Esophagus squamous epithelium (tissue), 5 donors: Measurements from ENCODE around the gene ANTXR1. TPM values are rescaled to one million over a fixed set of nuclear protein-coding genes. Genes with fewer than 3 reads are reported as not detected.
"Not testable (repeated sequence)": the region's sequence is repeated elsewhere in the genome, so short reads cannot be mapped to it uniquely, and the experiment has no call there.

Source experiments
- DNase-seq: peaks from one replicate; lab custom pipeline; 2025; lab: John Stamatoyannopoulos, UW
- H3K27ac ChIP-seq, 4 donors: fragments of 200-600 bp; sonication (generic); one replicate each; pipeline ENCODE4 v1.5.1; 2016 to 2019; ENCODE audit warnings: mild to moderate bottlenecking in 1 of 4
- H3K27me3 ChIP-seq, 4 donors: fragments of 200-600 bp; sonication (generic); 1 replicate in 3 of 4; 2 replicates in 1 of 4; pipeline versions ENCODE4 v1.5.1 to v1.6.0; 2017 to 2021; ENCODE audit warnings: antibody characterized with exemption in 1 of 4
- H3K36me3 ChIP-seq, 3 donors: fragments of 200-600 bp; sonication (generic); one replicate each; pipeline ENCODE4 v1.5.1; 2016 to 2019
- H3K4me1 ChIP-seq, 3 donors: fragments of 200-600 bp; sonication (generic); one replicate each; pipeline ENCODE4 v1.5.1; 2017 to 2019
- H3K4me3 ChIP-seq, 4 donors: fragments of 200-600 bp; sonication (generic); 1 replicate in 3 of 4; 2 replicates in 1 of 4; pipeline ENCODE4 v1.5.1; 2016 to 2019; ENCODE audit warnings: mild to moderate bottlenecking in 2 of 4, moderate library complexity in 1 of 4
- H3K9me3 ChIP-seq, 3 donors: fragments of 200-600 bp; sonication (generic); one replicate each; pipeline ENCODE4 v1.5.1; 2016 to 2019
- POLR2A ChIP-seq, 4 donors: fragments of 450-650 bp; IDR thresholded peaks; one replicate each; pipeline ENCODE4 v1.6.1; 2017; ENCODE audit warnings: antibody characterized with exemption in 4 of 4, mild to moderate bottlenecking in 4 of 4, moderate library complexity in 3 of 4
- WGBS, 2 donors: methylation state at CpG; one replicate each; pipeline ENCODE4 v1.1.5; 2018; 5-methylcytosine and 5-hydroxymethylcytosine counted together
- intact Hi-C: fragments of 100-400 bp; cut with DNase I; formaldehyde crosslinking; loops from one replicate; pipeline ENCODE4 v1.15.0; 2022
- total RNA-seq, 4 donors: library from RNA; depleted of rRNA; stranded (reverse); fragments of >200 nt; gene quantifications; one replicate each; pipeline ENCODE4 v1.1.0, GENCODE V29; 2016
- TF ChIP-seq, protein P1 (sequence below), 6 experiments: fragments of 450-650 bp in 4 of 6; fragments of 200-600 bp in 2 of 6; sonication (generic) in 2 of 6; IDR thresholded peaks; one replicate each; pipeline ENCODE4 v1.5.1; 2016 to 2019; ENCODE audit warnings: antibody characterized with exemption in 6 of 6, mild to moderate bottlenecking in 4 of 6, moderate library complexity in 4 of 6
- donor health status: DM: yes; HTN: yes; CAD: no.

The ANTXR1 gene
- total RNA-seq, 4 donors from 2014 or later = 7.8 to 50.9 (median 17.3) TPM

DNA sequence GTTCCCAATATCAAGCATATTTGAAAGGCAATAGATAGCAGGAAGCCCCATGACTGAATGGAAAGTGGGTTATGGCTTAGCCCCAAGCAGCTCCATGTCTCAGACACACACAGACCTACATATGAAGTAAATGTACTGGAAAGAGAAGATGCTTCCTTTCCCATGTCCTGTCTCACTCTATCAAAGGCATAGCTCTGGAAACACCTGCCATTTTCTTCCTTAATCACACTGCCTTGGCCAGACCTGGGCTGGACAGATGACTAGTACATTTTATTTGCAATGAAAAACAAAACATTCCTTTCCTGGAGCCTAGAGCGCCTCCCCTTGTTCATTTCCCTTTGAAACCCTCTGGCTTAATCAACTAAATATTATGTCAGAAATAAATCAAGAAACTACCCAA, 160.7 kb downstream of the ANTXR1 start:
- peak overlapping the region in 2 of 4 donors; percentile 40 to 78 for H3K27ac ChIP-seq
- 72 to 87% methylated on average over 1 of the region's 1 CpG for whole genome bisulfite sequencing, 2 donors
- no peak overlapping the region for H3K4me3 ChIP-seq
- no peaks in the 10 kb centered on the region for H3K36me3 ChIP-seq
- H3K4me1 ChIP-seq = peaks cover 26 to 69% (median 41%) of the 10 kb centered on the region in 3 donors
- no peak for DNase-seq
- no peak for TF ChIP-seq POLR2A (IDR thresholded peaks at IDR 0.05)
- TF ChIP-seq, protein P1, sequence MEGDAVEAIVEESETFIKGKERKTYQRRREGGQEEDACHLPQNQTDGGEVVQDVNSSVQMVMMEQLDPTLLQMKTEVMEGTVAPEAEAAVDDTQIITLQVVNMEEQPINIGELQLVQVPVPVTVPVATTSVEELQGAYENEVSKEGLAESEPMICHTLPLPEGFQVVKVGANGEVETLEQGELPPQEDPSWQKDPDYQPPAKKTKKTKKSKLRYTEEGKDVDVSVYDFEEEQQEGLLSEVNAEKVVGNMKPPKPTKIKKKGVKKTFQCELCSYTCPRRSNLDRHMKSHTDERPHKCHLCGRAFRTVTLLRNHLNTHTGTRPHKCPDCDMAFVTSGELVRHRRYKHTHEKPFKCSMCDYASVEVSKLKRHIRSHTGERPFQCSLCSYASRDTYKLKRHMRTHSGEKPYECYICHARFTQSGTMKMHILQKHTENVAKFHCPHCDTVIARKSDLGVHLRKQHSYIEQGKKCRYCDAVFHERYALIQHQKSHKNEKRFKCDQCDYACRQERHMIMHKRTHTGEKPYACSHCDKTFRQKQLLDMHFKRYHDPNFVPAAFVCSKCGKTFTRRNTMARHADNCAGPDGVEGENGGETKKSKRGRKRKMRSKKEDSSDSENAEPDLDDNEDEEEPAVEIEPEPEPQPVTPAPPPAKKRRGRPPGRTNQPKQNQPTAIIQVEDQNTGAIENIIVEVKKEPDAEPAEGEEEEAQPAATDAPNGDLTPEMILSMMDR (IDR thresholded peaks at IDR 0.05) = no peak
- no peaks in the 10 kb centered on the region for H3K27me3 ChIP-seq
- no peaks in the 10 kb centered on the region for H3K9me3 ChIP-seq
- intact Hi-C loops = no loop called here

GRCh38 chr2:69174211-69174610, 161.2 kb downstream of the ANTXR1 start:
- peaks cover 26 to 69% (median 42%) of the 10 kb centered on the region in 3 donors for H3K4me1 ChIP-seq
- H3K9me3 ChIP-seq, intact Hi-C loops, H3K27me3 ChIP-seq, DNase-seq, H3K36me3 ChIP-seq, H3K4me3 ChIP-seq: not testable (repeated sequence)
- H3K27ac ChIP-seq = peak overlapping the region in 2 of 4 donors; percentile 40 to 78
- 85 to 100% methylated on average over 5 of the region's 5 CpGs for WGBS, 2 donors

- DNase-seq = no peak
- H3K36me3 ChIP-seq = no peaks in the 10 kb centered on the region
- peak overlapping the region; percentile 78 to 94 (median 84) for H3K27ac ChIP-seq
- 73 to 76% methylated on average over 7 of the region's 7 CpGs for WGBS, 2 donors
- TF ChIP-seq POLR2A (IDR thresholded peaks at IDR 0.05) = no peak
- TF ChIP-seq, protein P1 (IDR thresholded peaks at IDR 0.05) = no peak
- H3K27me3 ChIP-seq = no peaks in the 10 kb centered on the region
- intact Hi-C loops = no loop called here
- H3K9me3 ChIP-seq = no peaks in the 10 kb centered on the region
- no peak overlapping the region for H3K4me3 ChIP-seq
- H3K4me1 ChIP-seq = peaks cover 38 to 69% (median 55%) of the 10 kb centered on the region in 3 donors
Observed at GRCh38 chr2:69175790-69176715, 163.1 kb downstream of the ANTXR1 start.

DNA sequence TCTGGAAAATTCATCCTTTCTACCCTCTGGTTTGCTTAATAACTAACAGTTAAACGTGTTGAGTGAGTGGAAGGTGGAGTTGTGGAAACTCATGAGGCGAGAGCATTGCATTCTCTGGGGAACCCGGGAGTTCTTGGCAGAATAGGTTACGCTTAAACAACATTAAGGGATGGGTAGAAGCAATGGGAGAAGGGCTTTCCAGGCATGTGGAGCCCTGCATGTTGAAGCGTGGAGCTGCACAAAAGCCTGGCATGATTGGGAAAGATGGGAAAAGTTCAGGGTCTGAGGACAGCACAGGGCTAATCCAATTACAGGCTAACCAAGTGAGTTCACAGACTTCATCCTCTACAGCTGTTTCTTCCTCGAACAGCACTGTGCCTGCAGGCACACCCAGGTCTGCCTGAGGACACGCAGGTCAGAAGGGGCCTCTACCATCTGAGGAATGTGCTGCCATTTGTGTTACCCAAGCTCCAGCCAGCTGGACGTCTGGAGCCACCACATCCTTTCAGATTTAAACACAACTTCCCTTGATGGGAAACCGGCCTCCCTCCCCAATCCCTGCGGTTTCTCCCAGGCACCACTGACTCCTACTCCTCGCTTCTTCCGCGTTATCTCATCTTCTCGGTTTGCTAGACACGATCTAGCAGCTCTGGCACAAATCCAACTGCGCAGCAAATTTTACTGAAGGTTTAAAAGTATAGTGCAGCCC, 164.2 kb downstream of the ANTXR1 start:
- H3K36me3 ChIP-seq = peaks cover 0 to 7% (median 0%) of the 10 kb centered on the region in 3 donors
- WGBS, 2 donors = 40 to 55% methylated on average over 15 to 16 of the region's 16 CpGs

More for the DNA sequence above, 164.2 kb downstream of the ANTXR1 start:
- DNase-seq = no peak
- H3K4me1 ChIP-seq = peaks cover 31 to 65% (median 52%) of the 10 kb centered on the region in 3 donors
- no peaks in the 10 kb centered on the region for H3K27me3 ChIP-seq
- H3K27ac ChIP-seq = peak overlapping the region; percentile 78 to 94 (median 84)
- TF ChIP-seq POLR2A (IDR thresholded peaks at IDR 0.05) = no peak
- TF ChIP-seq, protein P1 (IDR thresholded peaks at IDR 0.05) = no peak
- peak overlapping the region in 1 of 4 donors; percentile 29 for H3K4me3 ChIP-seq
- H3K9me3 ChIP-seq = no peaks in the 10 kb centered on the region
- intact Hi-C loops = no loop called here
